Activated naive CD4-positive, alpha-beta T cell treated with anti-CD3 and anti-CD28 coated beads, Interleukin-2, amount 50 U/mL, for 16 hours (primary cell): ENCODE results near the gene TOP3B.

Experiments
- DNase-seq: peaks from one replicate; pipeline ENCODE4 v3.0.0-alpha.2; 2020

The TOP3B gene

GRCh38 chr22:21978564-21979386 lies 3.8 kb downstream of the TOP3B start:
- DNase-seq: no peak

DNA sequence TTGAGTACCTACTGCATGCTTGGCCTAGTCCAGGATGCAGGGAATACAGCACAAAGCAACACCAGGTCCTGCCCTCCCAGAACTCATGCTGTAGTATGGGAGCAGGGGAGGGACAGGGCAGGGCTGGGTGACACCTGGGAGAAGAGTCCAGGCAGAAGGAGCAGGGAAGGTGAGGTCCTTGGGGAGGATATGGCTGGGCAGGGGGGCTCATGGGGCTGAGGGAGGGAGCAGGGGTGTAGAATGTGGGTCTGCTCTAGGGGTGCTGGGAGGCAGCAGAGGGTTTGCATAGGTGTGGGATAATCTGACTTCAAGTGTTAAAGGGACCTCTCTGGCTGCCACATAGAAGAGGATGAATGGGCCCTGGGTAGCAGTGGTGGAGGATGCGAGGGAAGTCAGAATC lies 4.8 kb downstream of the TOP3B start:
- no peak for DNase-seq

DNA sequence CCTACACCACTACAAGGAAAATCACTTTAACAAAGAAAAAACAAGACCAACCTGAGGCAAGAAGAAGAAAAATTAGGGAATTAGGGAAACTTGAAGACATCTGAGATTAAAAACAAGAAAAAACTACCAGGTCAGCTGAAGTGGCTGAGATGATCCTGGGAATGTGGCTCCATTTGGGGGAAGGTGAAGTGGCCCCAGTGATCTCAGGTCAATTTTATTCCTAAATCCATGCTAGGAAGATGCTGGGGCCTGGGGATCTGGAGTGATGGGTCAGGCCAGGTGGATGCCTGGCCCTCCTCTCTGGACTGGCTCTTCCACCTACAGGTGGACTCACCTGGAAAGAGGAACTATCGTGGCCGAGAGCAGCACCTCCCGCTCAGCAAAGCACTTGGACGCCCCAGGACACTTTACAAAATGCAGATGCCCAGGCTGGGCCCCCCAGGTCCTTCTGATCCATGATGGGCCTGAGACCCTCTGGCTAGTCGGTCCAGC lies 6.7 kb downstream of the TOP3B start:
- DNase-seq: no peak

- DNase-seq: no peak
Observed at GRCh38 chr22:21975273-21975672, 7.3 kb downstream of the TOP3B start.

DNA sequence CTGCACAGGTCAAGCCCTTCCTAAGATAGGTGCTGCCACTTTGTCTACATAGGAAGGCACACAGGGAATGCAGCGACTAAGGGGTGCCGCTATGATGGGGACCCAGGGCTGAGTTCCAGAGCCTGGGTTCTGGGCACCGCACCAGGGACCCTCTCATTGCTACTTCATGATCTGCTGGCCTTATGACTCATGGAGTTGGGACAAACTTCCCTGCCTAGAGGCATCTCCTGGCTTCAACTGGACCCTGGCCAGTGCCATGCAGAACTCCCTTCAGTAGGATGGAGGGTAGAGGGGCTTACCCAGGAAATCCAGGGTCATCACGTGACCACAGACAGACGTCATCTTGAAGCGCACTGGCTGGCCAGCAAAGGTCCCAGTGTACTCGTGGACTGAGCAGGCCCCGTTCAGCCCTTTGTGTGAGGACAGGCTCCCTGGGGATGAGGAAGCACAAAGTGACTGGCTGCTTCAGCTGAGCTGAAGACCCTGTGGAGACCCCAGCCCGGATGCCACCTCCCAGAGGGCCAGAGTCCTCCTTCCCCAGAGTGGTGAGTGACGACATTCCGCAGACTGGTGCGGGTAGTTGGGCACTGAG lies 8.4 kb downstream of the TOP3B start:
- DNase-seq: no peak

- no peak for DNase-seq
Observed at GRCh38 chr22:21972806-21973205, 9.8 kb downstream of the TOP3B start.

- peak; percentile 62 for DNase-seq
Observed at GRCh38 chr22:21972293-21972779, 10.3 kb downstream of the TOP3B start.

DNA sequence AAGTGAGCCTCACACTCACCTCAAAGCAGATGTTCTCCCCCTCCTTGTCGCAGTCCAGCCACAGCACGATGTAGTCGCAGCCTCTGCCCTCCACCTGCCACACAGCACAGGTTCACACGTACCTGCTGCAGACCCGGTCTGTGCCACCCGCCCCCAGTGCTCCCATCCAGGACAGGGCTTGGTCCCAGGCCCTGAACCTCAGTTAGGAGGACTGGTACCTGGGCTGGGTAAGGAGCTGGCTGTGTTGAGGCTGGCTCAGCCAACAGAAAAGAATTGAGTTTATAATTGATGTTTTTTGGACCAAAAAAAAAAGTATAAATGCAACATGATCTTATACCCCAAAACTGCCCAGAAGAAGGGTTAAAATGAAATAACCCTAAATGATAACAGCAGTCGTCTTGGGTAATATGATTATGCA lies 10.7 kb downstream of the TOP3B start:
- no peak for DNase-seq

GRCh38 chr22:21970800-21971617 lies 11.6 kb downstream of the TOP3B start:
- no peak for DNase-seq

DNA sequence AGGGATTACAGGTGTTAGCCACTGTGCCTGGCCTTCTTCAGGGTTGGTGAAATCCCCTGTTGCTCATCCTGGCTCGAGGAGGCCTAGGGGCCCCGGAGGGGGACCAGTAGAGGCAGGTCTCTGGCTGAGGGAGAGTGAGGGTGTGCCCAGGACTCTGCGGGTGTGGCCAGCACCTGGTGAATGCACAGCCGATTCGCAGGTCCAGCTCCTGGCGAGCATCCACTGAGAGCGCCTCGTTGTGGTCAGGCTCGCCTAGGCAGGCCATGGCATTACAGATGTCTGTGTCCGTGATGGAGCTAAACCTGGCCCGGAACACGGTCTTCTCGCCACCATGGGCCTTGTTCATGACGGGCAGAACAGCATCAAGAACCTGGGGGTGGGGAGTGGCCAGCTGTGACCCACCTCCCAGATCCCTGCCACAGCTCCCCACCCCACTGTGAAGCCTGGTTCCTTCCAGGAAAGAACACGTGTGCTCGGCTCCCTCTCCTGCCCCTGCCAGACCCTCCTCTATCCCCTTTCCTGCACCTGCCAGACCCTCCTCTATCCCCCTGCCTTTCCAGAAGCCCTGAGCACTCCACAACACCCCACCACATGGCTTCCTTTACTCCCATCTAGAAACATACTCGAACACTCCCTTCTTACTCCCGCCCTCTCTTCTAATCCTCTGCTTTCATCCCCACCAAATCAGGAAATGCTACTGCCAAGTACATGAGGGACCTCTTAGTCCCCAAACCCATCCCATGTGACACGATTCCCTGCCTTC lies 12.4 kb downstream of the TOP3B start:
- no peak for DNase-seq

DNA sequence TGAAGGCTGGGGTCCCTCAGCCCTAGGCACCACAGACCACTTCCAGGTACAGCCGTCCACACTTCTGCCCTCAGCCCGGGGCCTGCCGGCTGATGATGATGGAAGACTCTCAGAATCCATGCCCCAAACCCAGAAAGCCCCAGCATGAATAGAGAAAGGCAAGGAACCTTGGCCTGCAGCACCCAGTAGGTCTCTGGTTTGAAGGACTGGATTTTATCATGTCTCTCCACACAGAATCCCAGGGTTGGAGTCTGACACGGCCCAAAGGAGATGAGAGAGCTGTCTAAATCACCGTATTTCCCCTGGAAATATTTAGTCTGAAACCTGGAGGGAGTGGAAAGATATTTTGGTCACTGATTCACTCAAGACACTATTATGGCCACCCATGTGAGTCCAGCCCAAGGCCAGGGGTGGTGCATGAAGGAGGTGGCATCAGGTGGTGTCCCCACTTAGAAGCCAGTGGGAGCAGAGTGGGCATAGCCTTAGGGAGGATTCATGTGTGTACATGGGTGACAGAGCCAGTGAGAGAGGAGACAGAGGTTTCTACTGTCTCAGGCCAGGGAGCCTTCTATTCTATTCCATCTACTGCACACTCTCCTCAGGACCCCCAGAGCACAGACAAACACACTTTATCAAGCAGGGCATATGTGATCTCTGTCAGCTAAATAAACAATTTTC lies 14.0 kb downstream of the TOP3B start:
- DNase-seq: no peak

DNA sequence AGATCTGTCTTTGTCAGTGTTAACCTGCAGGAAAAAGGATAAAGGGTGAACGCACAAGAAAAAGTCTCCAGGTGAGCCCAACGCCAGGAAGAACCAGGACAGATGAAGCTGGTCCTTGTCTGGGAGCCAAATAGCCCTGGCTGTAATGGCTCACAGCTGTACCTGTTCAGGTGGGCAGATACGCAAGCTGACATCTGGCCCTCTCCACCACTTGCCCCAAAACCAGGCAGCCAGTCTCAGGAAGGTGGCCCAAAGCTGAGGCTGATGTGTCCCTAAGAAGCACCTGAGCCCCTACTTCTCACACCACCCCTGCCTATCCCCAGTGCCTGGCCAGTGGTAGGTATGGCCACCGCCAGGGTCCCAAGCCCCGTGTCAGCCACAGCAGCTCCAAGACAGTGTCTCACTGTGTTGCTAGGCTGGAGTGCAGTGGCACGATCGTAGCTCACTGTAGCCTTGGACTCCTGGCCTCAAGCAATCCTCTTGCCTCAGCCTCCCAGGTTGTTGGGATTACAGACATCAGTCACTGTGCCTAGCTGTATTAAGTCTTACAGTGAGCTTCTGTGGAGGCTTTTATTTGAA lies 14.8 kb downstream of the TOP3B start:
- DNase-seq: no peak

DNA sequence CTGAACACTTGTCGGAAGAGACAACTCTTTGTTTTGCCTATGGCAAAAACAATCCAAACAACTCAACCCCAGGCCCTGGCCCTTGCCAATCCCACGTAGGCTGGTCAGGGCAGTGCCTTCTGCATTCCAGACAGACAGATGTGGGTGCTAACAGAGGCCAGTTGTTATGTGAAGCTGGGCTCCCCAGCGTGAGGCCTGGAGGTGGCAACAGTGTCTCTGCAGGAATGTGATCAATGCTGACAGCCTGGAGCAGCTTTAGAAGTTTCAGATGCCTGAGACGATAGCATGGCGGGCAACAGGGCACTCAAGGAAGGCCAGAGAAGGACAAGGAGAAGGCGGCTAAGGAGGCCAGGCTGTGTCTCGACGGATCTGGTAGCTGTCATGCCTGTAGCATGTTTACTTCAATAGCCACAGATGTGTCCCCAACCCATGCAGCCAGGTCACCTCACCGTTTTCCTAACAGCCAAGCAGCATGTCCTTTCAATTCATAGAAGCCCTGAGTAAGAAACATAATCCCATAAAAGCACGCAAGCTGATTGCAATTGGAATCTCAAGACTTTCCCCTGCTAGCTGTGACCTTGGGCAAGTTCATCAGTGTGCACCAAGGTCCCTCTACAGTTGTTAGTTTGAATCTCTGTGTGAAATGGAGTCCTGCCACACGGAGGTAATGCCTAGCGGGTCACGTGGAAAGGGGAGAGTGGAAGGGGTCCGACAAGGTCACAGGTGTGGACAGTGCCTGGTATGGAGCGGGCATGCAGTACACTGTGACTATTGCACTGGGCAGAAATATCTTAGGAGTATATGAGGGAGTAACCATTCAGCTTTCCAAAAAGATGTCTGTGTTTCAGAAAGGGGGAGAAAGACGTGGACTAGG lies 15.7 kb downstream of the TOP3B start:
- no peak for DNase-seq

DNA sequence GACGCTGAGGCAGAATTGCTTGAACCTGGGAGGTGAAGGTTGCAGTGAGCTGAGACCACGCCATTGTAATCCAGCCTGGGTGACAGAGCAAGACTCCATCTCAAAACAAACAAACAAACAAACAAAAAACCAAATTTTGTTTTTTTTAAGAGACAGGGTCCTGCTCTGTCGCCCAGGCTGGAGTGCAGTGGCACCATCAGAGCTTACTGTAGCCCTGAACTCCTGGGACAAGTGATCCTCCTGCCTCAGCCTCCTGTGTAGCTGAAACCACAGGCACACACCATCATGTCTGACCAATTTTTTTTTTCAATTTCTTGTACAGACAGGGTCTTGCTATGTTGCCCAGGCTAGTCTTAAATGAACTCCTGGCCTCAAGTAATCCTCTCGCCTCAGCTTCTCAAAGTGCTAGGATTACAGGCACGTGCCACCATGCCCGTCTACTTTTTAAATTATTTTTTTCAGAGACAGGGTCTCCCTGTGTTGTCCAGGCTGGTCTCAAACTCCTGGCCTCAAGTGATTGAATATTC lies 16.8 kb downstream of the TOP3B start:
- DNase-seq: no peak

GRCh38 chr22:21964918-21965484 lies 17.6 kb downstream of the TOP3B start:
- DNase-seq: no peak

DNA sequence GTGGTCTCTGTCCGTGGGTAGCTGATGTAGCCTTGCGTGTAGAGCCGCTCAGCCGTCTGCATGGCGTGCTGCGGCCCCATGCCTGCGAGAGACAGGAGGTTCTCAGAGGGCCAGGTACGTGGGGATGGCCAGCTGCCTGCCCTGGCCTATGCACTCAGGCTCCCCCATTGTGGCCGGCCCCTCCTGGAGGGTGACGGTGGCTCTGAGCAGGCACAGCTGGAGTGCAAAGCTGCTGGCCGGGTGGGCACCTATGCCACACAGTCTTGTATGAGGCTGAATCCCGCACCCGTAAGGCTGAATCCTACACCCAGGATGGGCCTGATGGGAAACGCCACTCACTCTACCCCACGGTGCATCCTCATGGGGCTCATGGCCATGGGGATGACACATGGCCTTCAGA lies 18.4 kb downstream of the TOP3B start:
- no peak for DNase-seq

GRCh38 chr22:21963790-21964211 lies 18.8 kb downstream of the TOP3B start:
- no peak for DNase-seq

DNA sequence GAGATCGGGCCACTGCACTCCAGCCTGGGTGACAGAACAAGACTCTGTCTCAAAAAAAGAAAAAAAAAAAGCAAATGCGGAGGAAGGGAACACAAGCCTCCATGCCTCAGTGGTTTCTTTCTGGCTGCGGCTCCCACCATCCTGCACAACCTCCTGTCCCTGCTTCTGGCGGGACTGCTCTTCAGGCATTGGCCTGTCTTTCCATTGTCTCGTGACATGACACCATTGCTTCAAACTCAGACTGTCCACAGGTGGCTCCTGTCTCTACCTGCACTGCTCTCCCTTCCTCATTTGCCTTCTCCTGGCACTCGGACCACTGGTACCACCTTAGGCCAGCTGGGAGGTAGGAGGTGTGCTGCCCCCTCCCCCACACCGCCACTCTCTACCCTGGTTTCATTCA lies 19.3 kb downstream of the TOP3B start:
- no peak for DNase-seq

DNA sequence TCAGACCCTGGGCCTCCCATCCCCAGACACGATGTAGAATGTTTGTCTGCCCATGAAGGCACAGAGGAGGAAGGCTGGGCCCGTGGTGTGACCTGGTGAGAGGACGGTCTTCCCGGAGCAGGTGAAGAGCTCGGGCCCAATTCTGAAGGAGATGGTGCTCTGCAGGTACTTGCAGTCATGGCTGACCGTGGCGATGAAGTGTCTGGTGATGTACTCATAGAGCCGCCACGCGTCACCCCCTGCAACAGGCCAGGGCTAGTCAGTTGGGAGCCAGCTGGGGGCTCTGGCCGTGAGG lies 20.0 kb downstream of the TOP3B start:
- DNase-seq: no peak
